ENCODE measurements around the gene NRIP1. TPM values are rescaled to one million over a fixed set of nuclear protein-coding genes. Genes with fewer than 3 reads are reported as not detected.

The NRIP1 gene
- total and polyA plus RNA-seq, 7 donors = 10.2 to 35.3 (median 26.3) TPM

- Histone ChIP-seq H3K36me3 (no peaks in the 10 kb centered on the region), H3K9me3 (no peaks in the 10 kb centered on the region), H3K4me3 (no peak overlapping the region), H3K27ac (no peak overlapping the region), H3K27me3 (no peaks in the 10 kb centered on the region), H3K4me1 (peaks cover 0 to 10% (median 5%) of the 10 kb centered on the region in 4 donors)
- no peak for TF ChIP-seq POLR2AphosphoS5 (IDR thresholded peaks at IDR 0.05)
- no peak for TF ChIP-seq CTCF (IDR thresholded peaks at IDR 0.05)
- TF ChIP-seq POLR2A (IDR thresholded peaks at IDR 0.05) = no peak
- TF ChIP-seq EP300 (IDR thresholded peaks at IDR 0.05) = no peak
- no peak for DNase-seq
- intact Hi-C loops (cut with DNase I) = loop anchor here (10.0 kb wide), 1 partner anchor 86 kb away; the partner anchor contains the start of gene NRIP1
Measured at GRCh38 chr21:14979264-14979663, 85.5 kb downstream of the NRIP1 start.

DNA sequence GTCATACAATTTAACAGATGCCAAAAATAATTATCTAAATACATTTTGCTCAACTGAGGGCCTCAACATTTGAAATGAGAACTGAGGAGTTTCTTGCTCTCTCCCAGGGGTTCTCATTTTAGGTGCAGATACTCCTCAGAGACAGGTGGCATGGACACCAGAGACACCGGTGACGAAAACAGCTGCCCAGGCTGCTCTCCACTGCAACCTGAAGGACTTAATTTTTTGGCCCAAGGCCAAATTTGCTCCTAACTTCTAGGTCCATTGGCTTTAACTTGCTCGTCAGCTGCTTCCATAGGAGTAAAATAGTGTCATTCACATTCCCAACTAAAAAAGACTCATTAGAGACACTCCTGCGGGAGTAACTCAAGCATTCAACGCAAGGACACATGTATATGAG is 87.0 kb downstream of the NRIP1 start:
- H3K9me3 ChIP-seq = no peaks in the 10 kb centered on the region
- no peak for DNase-seq
- 91 to 94% methylated on average over 5 of the region's 5 CpGs for WGBS, 2 donors
- H3K27me3 ChIP-seq = no peaks in the 10 kb centered on the region
- no peak overlapping the region for H3K27ac ChIP-seq
- H3K4me3 ChIP-seq = no peak overlapping the region
- intact Hi-C loops (cut with DNase I) = loop anchor here (10.0 kb wide), 1 partner anchor 87 kb away; the partner anchor contains the start of gene NRIP1
- H3K4me1 ChIP-seq = peaks cover 0 to 10% (median 5%) of the 10 kb centered on the region in 4 donors
- no peak for TF ChIP-seq CTCF (IDR thresholded peaks at IDR 0.05)
- no peak for TF ChIP-seq POLR2AphosphoS5 (IDR thresholded peaks at IDR 0.05)
- no peak for TF ChIP-seq POLR2A (IDR thresholded peaks at IDR 0.05)
- no peak for TF ChIP-seq EP300 (IDR thresholded peaks at IDR 0.05)
- no peaks in the 10 kb centered on the region for H3K36me3 ChIP-seq

DNA sequence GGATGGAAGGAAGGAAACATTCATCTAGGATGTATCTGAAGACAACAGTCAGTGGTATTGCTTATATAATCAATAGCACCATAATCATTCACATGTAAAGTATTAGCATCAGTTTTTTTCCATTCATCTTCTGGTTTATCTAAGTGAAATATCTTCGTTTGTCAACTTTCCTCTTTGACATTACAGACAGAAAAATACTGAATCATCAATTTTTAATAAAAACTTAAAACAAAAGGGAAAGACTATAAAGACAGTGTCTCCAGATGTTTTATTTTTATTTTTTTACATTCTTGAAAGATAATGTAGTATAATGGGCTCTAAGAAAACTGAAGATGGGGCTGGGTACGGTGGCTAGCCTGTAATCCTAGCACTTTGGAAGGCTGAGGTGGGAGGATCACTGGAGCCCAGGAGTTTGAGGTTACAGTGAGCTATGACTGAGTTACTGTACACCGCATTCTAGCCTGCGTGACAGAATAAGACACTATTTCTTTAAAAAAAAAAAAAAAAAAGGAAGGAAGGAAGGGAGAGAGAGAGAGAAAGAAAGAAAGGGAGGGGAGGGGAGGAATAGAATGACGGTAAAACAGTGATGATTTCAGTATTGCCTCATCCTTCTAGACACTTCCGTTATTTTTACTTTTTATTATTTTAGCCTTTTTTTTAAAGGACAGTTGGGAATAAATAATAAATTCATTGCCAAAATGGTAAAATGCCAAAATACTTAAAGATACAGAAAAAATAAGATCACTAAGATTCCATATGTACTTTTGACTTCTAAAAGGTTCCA is 89.5 kb downstream of the NRIP1 start:
- H3K4me1 ChIP-seq = peaks cover 0 to 14% (median 5%) of the 10 kb centered on the region in 4 donors
- no peak overlapping the region for H3K27ac ChIP-seq
- H3K27me3 ChIP-seq = no peaks in the 10 kb centered on the region
- intact Hi-C loops (cut with DNase I) = loop anchor here (10.0 kb wide), 1 partner anchor 89 kb away; the partner anchor contains the start of gene NRIP1
- WGBS, 2 donors = 83 to 92% methylated on average over 6 of the region's 6 CpGs
- no peaks in the 10 kb centered on the region for H3K36me3 ChIP-seq
- DNase-seq = no peak
- H3K4me3 ChIP-seq = no peak overlapping the region
- no peaks in the 10 kb centered on the region for H3K9me3 ChIP-seq
- no peak for TF ChIP-seq POLR2AphosphoS5 (IDR thresholded peaks at IDR 0.05)
- no peak for TF ChIP-seq POLR2A (IDR thresholded peaks at IDR 0.05)
- no peak for TF ChIP-seq CTCF (IDR thresholded peaks at IDR 0.05)
- no peak for TF ChIP-seq EP300 (IDR thresholded peaks at IDR 0.05)

- no peak for DNase-seq
- no peak overlapping the region for H3K27ac ChIP-seq
- WGBS, 2 donors = 96% methylated on average over 6 of the region's 6 CpGs
- TF ChIP-seq EP300 (IDR thresholded peaks at IDR 0.05) (no peak), POLR2A (IDR thresholded peaks at IDR 0.05) (no peak), POLR2AphosphoS5 (IDR thresholded peaks at IDR 0.05) (no peak), CTCF (IDR thresholded peaks at IDR 0.05) (no peak)
- H3K4me1 ChIP-seq = peaks cover 0 to 19% (median 6%) of the 10 kb centered on the region in 4 donors
- intact Hi-C loops (cut with DNase I) = loop anchor here (10.0 kb wide), 1 partner anchor 92 kb away; the partner anchor contains the start of gene NRIP1
- no peaks in the 10 kb centered on the region for H3K9me3 ChIP-seq
- peaks cover under 1 to 8% (median 5%) of the 10 kb centered on the region in 4 donors for H3K36me3 ChIP-seq
- no peaks in the 10 kb centered on the region for H3K27me3 ChIP-seq
- H3K4me3 ChIP-seq = no peak overlapping the region
Measured at GRCh38 chr21:14972678-14973077, 92.1 kb downstream of the NRIP1 start.
